HG03103 (cell line): ENCODE measurements around the gene ADPRS.

Experiments used
- ATAC-seq: cut with Tn5 transposase; IDR thresholded peaks from one replicate; pipeline ENCODE4 v1.9.1; 2021; ENCODE audit warnings: low read depth; ENCODE audit not compliant: unreplicated experiment

The ADPRS gene

DNA sequence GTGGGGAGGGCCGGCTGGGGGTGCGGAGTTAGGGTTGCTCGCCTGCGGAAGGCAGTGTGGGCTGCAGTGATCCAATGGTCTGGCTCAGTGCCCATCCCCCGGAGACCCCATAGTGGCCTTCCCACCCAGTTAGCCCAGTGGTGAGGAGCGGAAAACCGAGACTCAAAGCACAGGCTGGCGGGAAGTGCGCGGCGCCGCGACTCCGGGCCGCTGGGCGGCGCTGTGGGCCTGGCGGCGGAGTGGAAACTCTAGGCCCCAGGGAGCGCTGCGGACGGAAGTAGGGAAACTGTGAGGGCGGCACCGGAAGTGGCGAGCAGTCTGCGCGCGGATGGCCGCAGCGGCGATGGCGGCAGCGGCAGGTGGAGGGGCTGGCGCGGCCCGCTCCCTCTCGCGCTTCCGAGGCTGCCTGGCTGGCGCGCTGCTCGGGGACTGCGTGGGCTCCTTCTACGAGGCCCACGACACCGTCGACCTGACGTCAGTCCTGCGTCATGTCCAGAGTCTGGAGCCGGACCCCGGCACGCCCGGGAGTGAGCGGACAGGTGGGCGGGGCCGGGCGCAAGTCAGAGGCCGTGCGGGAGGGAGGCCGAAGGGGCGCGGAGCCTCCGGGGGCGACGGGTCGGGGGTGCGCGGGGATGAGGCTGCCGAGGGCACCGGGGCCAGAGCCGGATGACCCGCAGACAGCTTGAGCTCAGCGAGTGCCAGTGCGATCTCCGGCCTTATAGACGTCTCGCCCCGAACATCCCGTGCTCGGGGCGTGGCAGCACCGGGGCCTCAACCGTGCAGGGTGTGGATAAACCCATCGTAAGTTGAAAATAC is at the start of gene ADPRS:
ADPRS (plus strand) TSS at position 316 of the 816 bp plus-strand sequence; CDS start at position 329, 13 bp downstream.
- peak; percentile 80 for ATAC-seq

DNA sequence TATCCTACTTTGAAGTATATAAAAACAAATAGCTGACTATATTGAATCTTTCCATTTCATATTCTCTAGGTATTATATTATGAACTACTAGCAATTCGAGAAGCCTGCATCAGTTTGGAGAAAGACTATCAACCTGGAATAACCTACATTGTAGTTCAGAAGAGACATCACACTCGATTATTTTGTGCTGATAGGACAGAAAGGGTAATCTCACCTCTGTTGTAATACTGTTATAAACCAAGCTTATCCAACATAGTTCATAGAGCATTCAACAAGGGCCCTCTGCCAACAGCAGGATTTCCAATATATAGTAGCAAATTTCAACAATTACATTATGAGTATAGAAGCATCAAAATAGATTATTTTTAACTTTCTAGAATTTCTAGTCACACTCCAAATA is 48.5 kb upstream of the ADPRS start:
- no peak for ATAC-seq

- no peak for ATAC-seq
Measured at GRCh38 chr1:36051821-36052220, 36.9 kb upstream of the ADPRS start.

GRCh38 chr1:36053978-36054377 is 34.7 kb upstream of the ADPRS start:
- no peak for ATAC-seq

GRCh38 chr1:36055706-36056105 is 33.0 kb upstream of the ADPRS start:
- ATAC-seq: no peak

- no peak for ATAC-seq
Measured at GRCh38 chr1:36062315-36062714, 26.4 kb upstream of the ADPRS start.

- no peak for ATAC-seq
Measured at GRCh38 chr1:36067871-36068270, 20.8 kb upstream of the ADPRS start.

DNA sequence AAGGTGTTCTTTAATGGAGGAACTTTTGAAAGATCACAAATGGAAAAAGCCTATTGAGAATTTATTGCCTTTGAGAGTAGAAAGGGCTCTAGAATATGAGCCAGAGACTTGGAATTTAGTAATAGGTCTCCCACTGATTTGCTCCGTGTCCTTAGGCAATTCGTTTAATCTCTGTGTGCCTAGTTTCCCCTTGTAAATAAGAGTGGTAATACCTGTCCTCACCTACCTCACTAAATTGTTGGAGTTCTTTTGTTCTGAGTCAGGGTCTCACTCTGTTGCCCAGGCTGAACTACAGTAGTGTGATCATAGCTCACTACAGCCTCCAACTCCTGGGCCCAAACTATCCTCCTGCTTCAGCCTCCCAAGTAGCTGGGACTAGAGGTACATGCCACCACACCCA is 19.8 kb upstream of the ADPRS start:
- no peak for ATAC-seq

DNA sequence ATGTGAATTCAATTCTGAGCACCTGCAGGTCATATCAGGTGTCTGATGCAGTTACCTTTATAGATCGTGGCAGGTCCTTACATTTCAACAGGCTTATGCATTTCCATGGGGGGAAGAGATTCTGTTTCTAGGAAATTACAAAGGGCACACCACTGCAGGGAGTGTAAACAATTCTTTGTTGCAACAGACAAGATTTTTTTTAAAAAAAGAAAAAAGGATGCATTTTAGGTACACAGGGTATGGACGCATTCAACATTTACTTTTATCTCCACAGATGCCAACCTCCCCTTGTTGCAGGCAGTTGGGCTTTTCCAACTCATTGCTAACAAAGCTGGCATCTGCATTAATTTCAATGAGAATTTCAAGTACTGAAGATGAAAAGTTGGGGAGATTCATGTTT is 18.3 kb upstream of the ADPRS start:
- ATAC-seq: no peak

- no peak for ATAC-seq
Measured at GRCh38 chr1:36076979-36077573, 11.6 kb upstream of the ADPRS start.

DNA sequence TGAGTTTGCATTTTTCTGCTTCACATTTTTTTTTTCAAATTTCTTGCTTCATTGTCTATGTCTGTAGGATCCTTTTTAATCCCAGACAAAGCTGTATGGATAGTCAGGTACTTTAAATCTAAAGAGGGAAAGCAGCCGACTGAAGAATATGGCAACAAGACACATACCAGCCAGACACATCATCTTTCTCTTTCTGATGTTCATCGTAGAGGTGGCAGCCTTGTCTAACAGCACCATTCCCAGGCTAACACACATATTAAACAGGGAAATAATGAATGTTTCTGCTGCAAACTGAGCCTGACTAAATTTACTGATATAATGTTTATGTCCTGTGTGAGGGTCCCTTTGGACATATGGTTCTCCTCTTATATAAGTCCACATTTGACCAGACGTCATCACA is 8.5 kb upstream of the ADPRS start:
- no peak for ATAC-seq

DNA sequence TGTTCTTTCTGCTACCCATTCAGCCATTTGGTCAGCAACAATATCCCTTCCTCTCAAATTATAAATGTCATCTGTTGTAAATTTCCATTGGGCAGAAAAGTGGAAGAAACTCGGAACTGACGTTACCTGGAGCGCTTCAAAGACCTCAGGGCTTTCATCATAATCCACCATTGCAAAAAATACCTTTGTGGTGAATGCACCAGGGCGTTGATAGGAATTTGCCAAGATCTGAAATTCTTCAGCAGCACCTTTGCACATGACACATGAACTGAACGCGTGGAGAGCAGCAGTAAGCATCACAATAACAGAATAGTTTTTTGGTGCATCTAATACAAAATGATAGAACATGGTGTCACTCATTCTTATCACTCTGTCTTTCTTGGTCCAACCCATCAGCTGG is 7.9 kb upstream of the ADPRS start:
- no peak for ATAC-seq

DNA sequence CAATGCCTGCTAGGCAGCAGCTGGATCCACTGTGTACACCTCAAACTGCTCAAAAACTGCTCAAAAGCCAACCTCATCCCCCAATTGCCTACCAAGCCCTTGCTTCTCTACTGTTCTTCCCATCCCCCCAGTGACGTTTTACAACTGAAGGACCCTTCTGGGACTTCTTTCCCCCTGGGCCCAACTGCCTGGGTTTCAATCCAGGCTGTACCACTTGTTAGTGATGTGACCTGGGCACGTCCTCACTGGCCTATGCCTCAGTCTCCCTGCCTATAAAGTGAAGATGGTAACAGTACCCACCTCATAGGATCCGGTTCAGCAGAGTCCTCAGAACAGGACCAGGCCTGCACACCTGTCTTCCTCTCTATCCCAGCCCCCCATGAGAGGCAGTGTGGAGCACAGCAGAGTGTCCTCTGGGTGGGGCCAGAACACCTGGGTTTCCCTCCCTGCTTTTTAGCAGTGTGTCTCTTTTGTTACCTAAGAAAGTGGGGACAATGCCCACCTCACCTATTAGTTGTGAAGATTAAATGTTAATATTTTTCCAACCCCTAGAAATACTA is 6.7 kb upstream of the ADPRS start:
- no peak for ATAC-seq

- ATAC-seq: no peak
Measured at GRCh38 chr1:36083219-36083618, 5.5 kb upstream of the ADPRS start.

DNA sequence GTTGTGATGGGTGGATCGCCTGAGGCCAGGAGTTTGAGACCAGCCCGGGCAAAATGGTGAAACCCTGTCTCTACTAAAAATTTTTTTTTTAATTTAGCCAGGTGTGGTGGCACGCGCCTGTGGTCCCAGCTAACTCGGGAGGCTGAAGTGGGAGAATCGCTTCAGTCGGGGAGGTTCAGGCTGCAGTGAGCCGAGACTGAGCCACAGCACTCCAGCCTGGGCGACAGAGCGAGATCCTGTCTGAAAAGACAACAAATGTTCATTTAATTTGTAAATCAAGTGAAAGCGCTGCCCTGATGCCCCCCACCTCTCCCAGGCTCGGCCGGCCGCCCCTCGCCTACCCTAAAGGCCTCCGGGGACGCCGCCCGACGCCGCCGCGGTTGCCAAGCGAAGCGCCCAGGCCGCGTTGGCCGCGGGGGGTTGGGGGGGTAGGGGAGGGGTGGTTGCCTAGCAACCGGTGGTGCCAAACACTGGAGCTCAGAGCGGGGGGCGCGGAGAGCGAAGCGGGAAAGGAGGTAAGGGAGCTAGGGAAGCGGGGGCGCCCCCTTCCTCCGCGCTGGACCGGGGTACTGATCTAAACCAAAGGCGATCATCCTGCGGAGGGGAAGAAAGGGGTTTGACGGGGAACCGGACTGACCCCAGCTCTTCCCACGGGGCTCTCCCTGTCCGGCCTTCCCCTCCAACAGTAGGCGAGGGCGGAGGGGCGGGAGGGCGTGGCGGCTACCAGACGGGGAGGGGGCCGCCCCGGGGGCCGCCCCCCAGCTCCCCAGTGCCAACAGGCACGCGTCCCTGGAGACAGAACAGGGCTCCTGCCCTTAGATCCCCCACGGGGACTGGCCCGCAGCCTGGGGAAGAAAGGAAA is 4.8 kb upstream of the ADPRS start, which contains the start of gene TEKT2:
TEKT2 (plus strand) TSS at position 460 of the 862 bp plus-strand sequence. CDS start 828 bp downstream, outside the sequence.
- no peak for ATAC-seq

GRCh38 chr1:36084497-36085115 is 4.1 kb upstream of the ADPRS start:
- ATAC-seq: no peak

DNA sequence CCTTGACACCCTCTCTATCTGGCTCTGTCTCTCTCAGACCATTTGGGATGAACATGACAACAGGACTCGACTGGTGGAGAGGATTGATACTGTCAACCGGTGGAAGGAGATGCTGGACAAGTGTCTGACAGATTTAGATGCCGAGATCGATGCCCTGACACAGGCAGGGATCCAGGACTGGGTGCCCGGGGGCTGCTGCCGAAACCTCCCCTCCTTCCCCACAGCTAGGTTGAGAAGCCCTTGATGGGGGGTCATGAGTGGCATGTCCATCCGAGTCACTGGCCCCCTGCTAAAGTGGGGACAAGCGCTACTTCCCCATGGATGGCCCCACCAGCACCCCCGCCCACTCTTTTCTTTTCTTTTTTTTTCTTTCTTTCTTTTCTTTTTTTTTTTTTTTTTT is 3.6 kb upstream of the ADPRS start:
- ATAC-seq: no peak

- no peak for ATAC-seq
Measured at GRCh38 chr1:36085686-36086526, 2.8 kb upstream of the ADPRS start.

GRCh38 chr1:36086529-36087232 is 2.0 kb upstream of the ADPRS start:
- no peak for ATAC-seq
